ENCODE results near the gene INPP5A.

DNA sequence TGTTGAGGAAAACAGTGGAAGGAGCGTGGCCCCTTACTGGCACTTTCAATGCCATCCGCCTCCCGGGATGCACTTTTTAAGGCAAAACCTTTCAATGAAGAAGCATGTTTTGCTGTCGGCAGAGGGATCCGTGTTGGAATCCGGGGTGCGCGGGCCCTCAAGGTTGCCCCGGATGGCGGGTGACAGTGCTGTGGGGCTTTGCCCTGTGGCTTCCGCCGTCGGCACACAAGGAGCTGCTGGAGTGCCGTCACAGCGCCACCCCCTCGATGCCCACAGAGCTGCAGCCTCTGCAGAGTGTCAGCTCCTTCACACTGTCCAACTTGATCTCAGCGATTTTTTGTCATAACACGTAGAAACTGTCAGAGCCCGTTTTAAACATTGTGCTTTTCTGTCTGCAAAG, 189.4 kb downstream of the INPP5A start:
- TF ChIP-seq POLR2A (IDR thresholded peaks at IDR 0.05): no peak
- TF ChIP-seq, protein P1, sequence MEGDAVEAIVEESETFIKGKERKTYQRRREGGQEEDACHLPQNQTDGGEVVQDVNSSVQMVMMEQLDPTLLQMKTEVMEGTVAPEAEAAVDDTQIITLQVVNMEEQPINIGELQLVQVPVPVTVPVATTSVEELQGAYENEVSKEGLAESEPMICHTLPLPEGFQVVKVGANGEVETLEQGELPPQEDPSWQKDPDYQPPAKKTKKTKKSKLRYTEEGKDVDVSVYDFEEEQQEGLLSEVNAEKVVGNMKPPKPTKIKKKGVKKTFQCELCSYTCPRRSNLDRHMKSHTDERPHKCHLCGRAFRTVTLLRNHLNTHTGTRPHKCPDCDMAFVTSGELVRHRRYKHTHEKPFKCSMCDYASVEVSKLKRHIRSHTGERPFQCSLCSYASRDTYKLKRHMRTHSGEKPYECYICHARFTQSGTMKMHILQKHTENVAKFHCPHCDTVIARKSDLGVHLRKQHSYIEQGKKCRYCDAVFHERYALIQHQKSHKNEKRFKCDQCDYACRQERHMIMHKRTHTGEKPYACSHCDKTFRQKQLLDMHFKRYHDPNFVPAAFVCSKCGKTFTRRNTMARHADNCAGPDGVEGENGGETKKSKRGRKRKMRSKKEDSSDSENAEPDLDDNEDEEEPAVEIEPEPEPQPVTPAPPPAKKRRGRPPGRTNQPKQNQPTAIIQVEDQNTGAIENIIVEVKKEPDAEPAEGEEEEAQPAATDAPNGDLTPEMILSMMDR (IDR thresholded peaks at IDR 0.05): no peak
